ENCODE results near the gene KCTD16.

DNA sequence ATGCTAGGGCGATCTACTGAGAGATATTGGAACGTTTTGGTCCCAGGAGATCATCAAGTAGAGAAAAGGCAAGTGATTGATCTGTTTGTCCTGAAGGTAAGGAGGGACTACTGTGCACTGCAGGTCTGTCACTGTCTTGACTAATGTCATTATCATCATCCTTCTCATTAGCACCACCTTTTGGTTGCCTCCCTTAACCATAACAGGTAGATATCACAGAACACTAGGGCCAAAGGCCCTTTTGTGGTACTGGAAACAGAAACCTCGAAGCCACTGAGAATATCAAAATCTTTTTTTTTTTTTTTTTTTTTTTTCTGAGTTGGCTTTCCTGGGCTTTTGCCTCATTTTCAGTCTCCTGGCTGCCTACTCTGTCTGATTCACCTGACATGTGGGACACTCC lies 134.0 kb downstream of the KCTD16 start:
- no peak for TF ChIP-seq CTCF (IDR thresholded peaks at IDR 0.05)
- TF ChIP-seq POLR2A (IDR thresholded peaks at IDR 0.05) = no peak
